Measurements from ENCODE around the gene YIF1A. TPM values are rescaled to one million over a fixed set of nuclear protein-coding genes. Genes with fewer than 3 reads are reported as not detected.

YIF1A gene
- total and polyA plus RNA-seq, 2 of the 4 experiments (the other 2 are of a cell fraction) = 128 to 207 TPM

- Histone ChIP-seq H2BK20ac (ENCODE audit: low read depth, low read length) (no peak overlapping the region), H2AFZ (replicated peaks; ENCODE audit: low read length, poor library complexity) (no peak overlapping the region), H3K4me3 (ENCODE audit: insufficient read depth, low read depth, low read length) (no peak overlapping the region), H4K20me1 (ENCODE audit: insufficient read depth, low read length) (peaks cover 39% of the 10 kb centered on the region), H3K36me3 (ENCODE audit: control insufficient read depth, insufficient read depth, low read length) (peaks cover 16% of the 10 kb centered on the region; the same call in 1 of the 2 replicates), H2AK9ac (replicated peaks; ENCODE audit: low read depth, low read length, poor library complexity) (no peak overlapping the region), H4K8ac (ENCODE audit: low read depth in 2 of 2, low read length in 2 of 2) (no peak overlapping the region), H3K27me3 (ENCODE audit: control insufficient read depth, insufficient read depth, low read length) (no peaks in the 10 kb centered on the region; the same call in 1 of the 2 replicates), H4K5ac (ENCODE audit: low read depth, low read length) (no peak overlapping the region), H2BK120ac (ENCODE audit: low read depth, low read length) (no peak overlapping the region), H3K56ac (ENCODE audit: extremely low read depth, insufficient read depth, low read length) (no peak overlapping the region), H3K27ac (ENCODE audit: insufficient read depth, low read length) (no peak overlapping the region), H4K91ac (ENCODE audit: insufficient read depth, low read depth, low read length) (no peak overlapping the region), H3K9ac (ENCODE audit: low read depth, low read length) (no peak overlapping the region), H3K9me3 (ENCODE audit: control insufficient read depth, insufficient read depth, low read length) (no peaks in the 10 kb centered on the region), H2AK5ac (ENCODE audit: low read depth, low read length) (no peak overlapping the region), H3K23ac (ENCODE audit: low read depth, low read length) (no peak overlapping the region), H2BK15ac (ENCODE audit: low read depth, low read length) (no peak overlapping the region), H3K79me1 (ENCODE audit: low read depth in 1 of 2, low read length in 2 of 2) (peaks cover 15 to 44% of the 10 kb centered on the region in 2 experiments; a peak in 3 of 4 replicates), H3K18ac (ENCODE audit: low read depth, low read length) (no peak overlapping the region), H3K4ac (ENCODE audit: low read depth, low read length) (no peak overlapping the region), H3K9me1 (ENCODE audit: insufficient read depth, low read length) (peaks cover 16% of the 10 kb centered on the region), H3K14ac (replicated peaks; ENCODE audit: low read depth, low read length) (no peak overlapping the region), H3K4me1 (ENCODE audit: control insufficient read depth, insufficient read depth, low read length) (peaks cover 9% of the 10 kb centered on the region), H3K4me2 (ENCODE audit: low read depth, low read length) (no peak overlapping the region), H2BK5ac (ENCODE audit: low read depth, low read length, poor library complexity, severe bottlenecking) (no peak overlapping the region)
- intact Hi-C loops (cut with micrococcal nuclease) = no loop called here
- in situ Hi-C loops (cut with MboI; ENCODE audit: low sequenced_read_pairs) = no loop called here
- ATAC-seq (ENCODE audit: low read depth) = no peak
- dilution Hi-C loops (cut with HindIII; ENCODE audit: low sequenced_read_pairs, unreplicated experiment) = no loop called here
- POLR2A ChIA-PET (ENCODE audit: unreplicated experiment) = no interaction called here
- DNase-seq = no peak
- WGBS, 2 experiments (ENCODE audit: extremely low coverage in 2 of 2, insufficient read length in 1 of 2) = 50% methylated on average over 2 of the region's 14 CpGs; no CpG with 5 or more reads in 1 of the 2 experiments
- CTCF ChIA-PET = interaction anchor here (0.9 to 1.4 kb wide), 2 partner anchors 13 to 15 kb away, joined by 4 to 5 read pairs; partner anchors contain the start of gene RAB1B
- TF ChIP-seq BHLHE40 (IDR thresholded peaks at IDR 0.05; ENCODE audit: low read depth, low read length) (no peak), MXI1 (IDR thresholded peaks at IDR 0.05; ENCODE audit: borderline replicate concordance, low read depth, low read length) (no peak), MAFK (IDR thresholded peaks at IDR 0.05; ENCODE audit: low read depth, low read length) (no peak)
- BruUV-seq (replicated peaks) = no TSS peak
Measured at GRCh38 chr11:66283461-66284105, 5.4 kb downstream of the YIF1A start.
